Hepatocyte (in vitro differentiated cells): ENCODE data around the gene HAUS6.

ENCODE experiments used
- CTCF ChIP-seq: fragments of 200-600 bp; sonication (generic); IDR thresholded peaks from 2 replicates; pipeline ENCODE4 v1.5.1; 2016; ENCODE audit warnings: antibody characterized with exemption, mild to moderate bottlenecking; ENCODE audit not compliant: poor library complexity
- EZH2phosphoT487 ChIP-seq: fragments of 200-600 bp; sonication (generic); IDR thresholded peaks from one replicate; pipeline ENCODE4 v1.6.1; 2018; ENCODE audit warnings: antibody characterized with exemption, mild to moderate bottlenecking, low read depth, moderate library complexity; ENCODE audit not compliant: unreplicated experiment, severe bottlenecking

DNA sequence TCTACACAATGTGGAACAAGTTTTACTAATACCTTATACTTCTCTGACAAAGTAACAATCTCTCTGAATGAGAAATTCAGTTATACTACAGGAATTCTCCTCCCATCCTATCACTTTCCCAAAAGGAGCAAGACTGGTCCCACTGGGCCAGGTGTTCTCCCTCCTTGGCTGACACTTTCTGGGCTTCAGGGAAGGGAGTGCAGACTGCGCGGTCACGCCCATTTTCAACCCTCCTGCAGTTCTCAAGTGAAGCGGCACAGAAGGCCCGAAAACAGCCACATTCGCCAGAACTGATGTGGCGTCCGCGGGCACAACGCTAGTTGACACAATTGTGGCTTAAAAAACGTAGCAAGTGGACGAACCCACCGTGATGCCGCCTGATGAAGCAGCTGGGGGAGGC is 70.3 kb downstream of the HAUS6 start:
- TF ChIP-seq CTCF (no peak), EZH2phosphoT487 (no peak)
